SK-N-SH treated with all-trans-retinoic acid at 6 μM for 48 hours (cell line): ENCODE data around the gene CHFR.

Experiments
- ATAC-seq: fragments of 200-7000 bp; cut with Tn5 transposase; 3 replicates; pipeline ENCODE4 v1.9.1; 2020; ENCODE audit warnings: mild to moderate bottlenecking, moderate library complexity
- ARNTL ChIP-seq: fragments of 450-650 bp; formaldehyde crosslinking; IDR thresholded peaks from 2 replicates; pipeline ENCODE4 v1.5.0; 2020; ENCODE audit warnings: low read depth, mild to moderate bottlenecking, moderate library complexity, borderline replicate concordance
- BACH2 ChIP-seq: fragments of 250-450 bp; sonication (Bioruptor Pico); IDR thresholded peaks from 2 replicates; pipeline ENCODE4 v1.9.0; 2021; ENCODE audit warnings: mild to moderate bottlenecking, borderline replicate concordance
- CSDC2 ChIP-seq: fragments of 250-450 bp; sonication (Bioruptor Pico); IDR thresholded peaks from 2 replicates; pipeline ENCODE4 v1.5.0; 2020; ENCODE audit warnings: mild to moderate bottlenecking, moderate library complexity
- CSRNP3 ChIP-seq: fragments of 250-450 bp; sonication (Bioruptor Pico); IDR thresholded peaks from 2 replicates; pipeline ENCODE4 v1.5.1; 2021; ENCODE audit warnings: mild to moderate bottlenecking, moderate library complexity
- ESRRG ChIP-seq: fragments of 250-450 bp; sonication (Bioruptor Pico); IDR thresholded peaks from 2 replicates; pipeline ENCODE4 v1.6.1; 2021; ENCODE audit warnings: mild to moderate bottlenecking
- GLIS3 ChIP-seq: fragments of 250-450 bp; sonication (Bioruptor Pico); IDR thresholded peaks from 2 replicates; pipeline ENCODE4 v1.5.0; 2020; ENCODE audit warnings: mild to moderate bottlenecking, moderate library complexity
- ISL1 ChIP-seq: fragments of 250-450 bp; sonication (Bioruptor Pico); IDR thresholded peaks from 2 replicates; pipeline ENCODE4 v2.1.2; 2022; ENCODE audit warnings: mild to moderate bottlenecking, moderate library complexity
- OSR1 ChIP-seq: fragments of 250-450 bp; sonication (Bioruptor Pico); IDR thresholded peaks from 2 replicates; pipeline ENCODE4 v1.8.0; 2022; ENCODE audit warnings: moderate library complexity, mild to moderate bottlenecking, inconsistent platforms
- PPARA ChIP-seq: fragments of 250-450 bp; sonication (Bioruptor Pico); IDR thresholded peaks from 2 replicates; pipeline ENCODE4 v1.5.0; 2020; ENCODE audit warnings: mild to moderate bottlenecking, borderline replicate concordance
- RARB ChIP-seq: fragments of 250-450 bp; sonication (Bioruptor Pico); IDR thresholded peaks from 2 replicates; pipeline ENCODE4 v1.8.0; 2021; ENCODE audit warnings: mild to moderate bottlenecking, moderate library complexity
- TOX ChIP-seq: fragments of 250-450 bp; sonication (Bioruptor Pico); IDR thresholded peaks from 2 replicates; pipeline ENCODE4 v1.8.0; 2021; ENCODE audit warnings: mild to moderate bottlenecking, moderate library complexity, borderline replicate concordance
- TSHZ2 ChIP-seq: fragments of 250-450 bp; sonication (Bioruptor Pico); IDR thresholded peaks from 2 replicates; pipeline ENCODE4 v1.5.0; 2020; ENCODE audit warnings: mild to moderate bottlenecking, moderate library complexity
- ZC3H10 ChIP-seq: fragments of 250-450 bp; sonication (Bioruptor Pico); IDR thresholded peaks from 2 replicates; pipeline ENCODE4 v1.5.1; 2021; ENCODE audit warnings: mild to moderate bottlenecking, moderate library complexity
- ZFP3 ChIP-seq: fragments of 250-450 bp; sonication (Bioruptor Pico); IDR thresholded peaks from 2 replicates; pipeline ENCODE4 v1.5.0; 2020; ENCODE audit warnings: mild to moderate bottlenecking, moderate library complexity
- ZFP30 ChIP-seq: fragments of 450-650 bp; formaldehyde crosslinking; IDR thresholded peaks from 2 replicates; pipeline ENCODE4 v1.5.0; 2022; ENCODE audit warnings: mild to moderate bottlenecking, moderate library complexity
- ZNF565 ChIP-seq: fragments of 450-650 bp; formaldehyde crosslinking; conservative IDR thresholded peaks from 2 replicates; pipeline ENCODE4 v1.5.0; 2020; ENCODE audit warnings: low read depth, mild to moderate bottlenecking, moderate library complexity
- ZNF70 ChIP-seq: fragments of 450-650 bp; formaldehyde crosslinking; IDR thresholded peaks from 2 replicates; pipeline ENCODE4 v1.5.0; 2020; ENCODE audit warnings: mild to moderate bottlenecking, moderate library complexity
- ZNF8 ChIP-seq: fragments of 450-650 bp; formaldehyde crosslinking; IDR thresholded peaks from 2 replicates; pipeline ENCODE4 v1.5.0; 2020; ENCODE audit warnings: mild to moderate bottlenecking, moderate library complexity
- TF ChIP-seq, protein P1 (sequence below): fragments of 250-450 bp; sonication (Bioruptor Pico); IDR thresholded peaks from 2 replicates; pipeline ENCODE4 v1.8.0; 2021; ENCODE audit warnings: low read depth, mild to moderate bottlenecking, moderate library complexity, borderline replicate concordance
- TF ChIP-seq, protein P2 (sequence below): fragments of 250-450 bp; sonication (Bioruptor Pico); IDR thresholded peaks from 2 replicates; pipeline ENCODE4 v1.5.1; 2020; ENCODE audit warnings: low read depth, mild to moderate bottlenecking, moderate library complexity

CHFR gene

DNA sequence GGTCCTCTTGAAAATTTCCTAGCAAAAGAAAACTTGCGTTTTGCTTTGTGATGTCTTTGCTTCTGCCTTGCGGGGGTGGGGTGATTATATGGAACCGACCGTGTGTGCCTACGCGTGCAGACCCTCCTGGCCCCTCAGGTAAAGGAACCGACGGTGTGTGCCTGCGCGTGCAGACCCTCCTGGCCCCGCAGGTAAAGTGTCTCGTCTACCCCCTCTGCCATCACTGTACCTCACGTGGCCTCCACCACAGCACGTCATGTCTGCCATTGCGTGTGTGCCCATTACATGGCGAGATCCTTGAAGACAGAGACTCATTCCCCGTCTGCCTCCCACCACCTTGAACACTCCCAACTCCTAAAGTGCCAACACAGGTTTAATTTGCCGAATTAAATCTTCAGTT is 62.3 kb downstream of the CHFR start:
- TF ChIP-seq, protein P1, sequence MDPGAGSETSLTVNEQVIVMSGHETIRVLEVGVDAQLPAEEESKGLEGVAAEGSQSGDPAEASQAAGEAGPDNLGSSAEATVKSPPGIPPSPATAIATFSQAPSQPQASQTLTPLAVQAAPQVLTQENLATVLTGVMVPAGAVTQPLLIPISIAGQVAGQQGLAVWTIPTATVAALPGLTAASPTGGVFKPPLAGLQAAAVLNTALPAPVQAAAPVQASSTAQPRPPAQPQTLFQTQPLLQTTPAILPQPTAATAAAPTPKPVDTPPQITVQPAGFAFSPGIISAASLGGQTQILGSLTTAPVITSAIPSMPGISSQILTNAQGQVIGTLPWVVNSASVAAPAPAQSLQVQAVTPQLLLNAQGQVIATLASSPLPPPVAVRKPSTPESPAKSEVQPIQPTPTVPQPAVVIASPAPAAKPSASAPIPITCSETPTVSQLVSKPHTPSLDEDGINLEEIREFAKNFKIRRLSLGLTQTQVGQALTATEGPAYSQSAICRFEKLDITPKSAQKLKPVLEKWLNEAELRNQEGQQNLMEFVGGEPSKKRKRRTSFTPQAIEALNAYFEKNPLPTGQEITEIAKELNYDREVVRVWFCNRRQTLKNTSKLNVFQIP (CRISPR knock-in tag) = no peak
- TF ChIP-seq ARNTL = no peak
- TF ChIP-seq ZNF565 (CRISPR knock-in tag) = no peak
- TF ChIP-seq TSHZ2 (CRISPR knock-in tag) = no peak
- no peak for TF ChIP-seq BACH2
- TF ChIP-seq ZC3H10 = no peak
- ATAC-seq = no peak

- TF ChIP-seq ZC3H10 (no peak), ESRRG (CRISPR knock-in tag) (no peak), ZNF565 (CRISPR knock-in tag) (no peak), ARNTL (no peak), CSRNP3 (CRISPR knock-in tag) (no peak), TOX (CRISPR knock-in tag) (no peak), ZNF70 (CRISPR knock-in tag) (no peak), OSR1 (CRISPR knock-in tag) (no peak), ZFP3 (CRISPR knock-in tag) (no peak), BACH2 (no peak), CSDC2 (CRISPR knock-in tag) (no peak), ISL1 (CRISPR knock-in tag) (no peak), RARB (CRISPR knock-in tag) (no peak), ZFP30 (CRISPR knock-in tag) (no peak), ZNF8 (no peak), GLIS3 (CRISPR knock-in tag) (no peak), TSHZ2 (CRISPR knock-in tag) (no peak), PPARA (CRISPR knock-in tag) (no peak)
- TF ChIP-seq, protein P1 (CRISPR knock-in tag) = no peak
- TF ChIP-seq, protein P2, sequence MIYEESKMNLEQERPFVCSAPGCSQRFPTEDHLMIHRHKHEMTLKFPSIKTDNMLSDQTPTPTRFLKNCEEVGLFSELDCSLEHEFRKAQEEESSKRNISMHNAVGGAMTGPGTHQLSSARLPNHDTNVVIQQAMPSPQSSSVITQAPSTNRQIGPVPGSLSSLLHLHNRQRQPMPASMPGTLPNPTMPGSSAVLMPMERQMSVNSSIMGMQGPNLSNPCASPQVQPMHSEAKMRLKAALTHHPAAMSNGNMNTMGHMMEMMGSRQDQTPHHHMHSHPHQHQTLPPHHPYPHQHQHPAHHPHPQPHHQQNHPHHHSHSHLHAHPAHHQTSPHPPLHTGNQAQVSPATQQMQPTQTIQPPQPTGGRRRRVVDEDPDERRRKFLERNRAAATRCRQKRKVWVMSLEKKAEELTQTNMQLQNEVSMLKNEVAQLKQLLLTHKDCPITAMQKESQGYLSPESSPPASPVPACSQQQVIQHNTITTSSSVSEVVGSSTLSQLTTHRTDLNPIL (CRISPR knock-in tag) = no peak
- ATAC-seq = no peak
These were observed 63.4 kb downstream of the CHFR start for GRCh38 chr12:132824053-132824452.
